Subcutaneous abdominal adipose tissue (tissue), 5 donors: Measurements from ENCODE around the gene CNTFR.

Source experiments
- H3K27ac ChIP-seq: one replicate; pipeline ENCODE4 v1.7.0; 2013; ENCODE audit warnings: low read depth, mild to moderate bottlenecking, inconsistent platforms, low read length, moderate library complexity
- H3K27me3 ChIP-seq, 5 donors: one replicate each; pipeline ENCODE4 v1.7.0; 2013; ENCODE audit warnings: low read length in 5 of 5, inconsistent platforms in 1 of 5; ENCODE audit not compliant: control insufficient read depth in 5 of 5, insufficient read depth in 4 of 5
- H3K36me3 ChIP-seq, 5 donors: one replicate each; pipeline ENCODE4 v1.7.0; 2013; ENCODE audit warnings: low read length in 5 of 5; ENCODE audit not compliant: control insufficient read depth in 5 of 5, insufficient read depth in 5 of 5
- H3K4me1 ChIP-seq, 5 donors: one replicate each; pipeline ENCODE4 v1.7.0; 2013; ENCODE audit warnings: low read length in 5 of 5, mild to moderate bottlenecking in 3 of 5, moderate library complexity in 1 of 5; ENCODE audit not compliant: control insufficient read depth in 5 of 5, insufficient read depth in 5 of 5
- H3K4me3 ChIP-seq, 5 donors: one replicate each; pipeline ENCODE4 v1.7.0; 2013; ENCODE audit warnings: low read length in 5 of 5, low read depth in 1 of 5
- H3K9ac ChIP-seq, 5 donors: one replicate each; pipeline ENCODE4 v1.7.0; 2013; ENCODE audit warnings: low read length in 5 of 5, mild to moderate bottlenecking in 4 of 5, moderate library complexity in 3 of 5
- H3K9me3 ChIP-seq, 5 donors: one replicate each; pipeline ENCODE4 v1.7.0; 2013; ENCODE audit warnings: low read length in 5 of 5; ENCODE audit not compliant: control insufficient read depth in 5 of 5
- donor health status: healthy.
- donor health status: healthy.
- donor health status: healthy.
- donor health status: healthy.
- donor health status: healthy.

CNTFR gene

GRCh38 chr9:34578241-34579103, 11.1 kb downstream of the CNTFR start:
- Histone ChIP-seq H3K27me3 (peaks cover 0 to 27% (median 13%) of the 10 kb centered on the region in 5 donors), H3K4me3 (peak overlapping the region in 1 of 5 donors; percentile 40), H3K9ac (no peak overlapping the region), H3K27ac (no peak overlapping the region), H3K36me3 (peaks cover 0 to 16% (median 6%) of the 10 kb centered on the region in 5 donors), H3K4me1 (peaks cover 0 to 21% (median 9%) of the 10 kb centered on the region in 5 donors), H3K9me3 (no peaks in the 10 kb centered on the region)

- H3K9me3 ChIP-seq, result no peaks in the 10 kb centered on the region
- peaks cover 0 to 19% (median 14%) of the 10 kb centered on the region in 5 donors for H3K36me3 ChIP-seq
- H3K27me3 ChIP-seq, result peaks cover 0 to 28% (median 13%) of the 10 kb centered on the region in 5 donors
- no peak overlapping the region for H3K9ac ChIP-seq
- H3K27ac ChIP-seq, result no peak overlapping the region
- H3K4me3 ChIP-seq, result peak overlapping the region in 1 of 5 donors; percentile 40
- peaks cover 0 to 15% (median 9%) of the 10 kb centered on the region in 5 donors for H3K4me1 ChIP-seq
These were observed 11.9 kb downstream of the CNTFR start for GRCh38 chr9:34577400-34578240.

GRCh38 chr9:34576597-34577399, 12.7 kb downstream of the CNTFR start:
- Histone ChIP-seq H3K9ac (no peak overlapping the region), H3K36me3 (peaks cover 0 to 19% (median 14%) of the 10 kb centered on the region in 5 donors), H3K4me1 (peaks cover 0 to 19% (median 10%) of the 10 kb centered on the region in 5 donors), H3K27ac (no peak overlapping the region), H3K9me3 (no peaks in the 10 kb centered on the region), H3K27me3 (peaks cover 0 to 28% (median 13%) of the 10 kb centered on the region in 5 donors), H3K4me3 (no peak overlapping the region)

GRCh38 chr9:34575862-34576596, 13.5 kb downstream of the CNTFR start:
- Histone ChIP-seq H3K9me3 (no peaks in the 10 kb centered on the region), H3K27ac (no peak overlapping the region), H3K9ac (no peak overlapping the region), H3K4me3 (no peak overlapping the region), H3K36me3 (peaks cover 0 to 19% (median 14%) of the 10 kb centered on the region in 5 donors), H3K4me1 (peaks cover 0 to 27% (median 11%) of the 10 kb centered on the region in 5 donors), H3K27me3 (peaks cover 0 to 28% (median 13%) of the 10 kb centered on the region in 5 donors)

- Histone ChIP-seq H3K36me3 (peaks cover 0 to 15% (median 12%) of the 10 kb centered on the region in 5 donors), H3K4me3 (no peak overlapping the region), H3K27ac (no peak overlapping the region), H3K9me3 (no peaks in the 10 kb centered on the region), H3K27me3 (peaks cover 0 to 28% (median 13%) of the 10 kb centered on the region in 5 donors), H3K9ac (no peak overlapping the region), H3K4me1 (peaks cover under 1 to 32% (median 11%) of the 10 kb centered on the region in 5 donors)
These were observed 14.3 kb downstream of the CNTFR start for GRCh38 chr9:34575241-34575640.

GRCh38 chr9:34574571-34574970, 15.0 kb downstream of the CNTFR start:
- peaks cover 0 to 15% (median 12%) of the 10 kb centered on the region in 5 donors for H3K36me3 ChIP-seq
- H3K4me3 ChIP-seq, result no peak overlapping the region
- no peaks in the 10 kb centered on the region for H3K9me3 ChIP-seq
- no peak overlapping the region for H3K27ac ChIP-seq
- peaks cover 2 to 28% (median 11%) of the 10 kb centered on the region in 5 donors for H3K4me1 ChIP-seq
- peaks cover 0 to 21% (median 13%) of the 10 kb centered on the region in 5 donors for H3K27me3 ChIP-seq
- no peak overlapping the region for H3K9ac ChIP-seq

GRCh38 chr9:34573599-34574325, 15.8 kb downstream of the CNTFR start:
- peaks cover 0 to 18% (median 11%) of the 10 kb centered on the region in 5 donors for H3K27me3 ChIP-seq
- peaks cover 2 to 25% (median 10%) of the 10 kb centered on the region in 5 donors for H3K4me1 ChIP-seq

GRCh38 chr9:34572628-34573027, 16.9 kb downstream of the CNTFR start:
- H3K9ac ChIP-seq, result no peak overlapping the region
- H3K9me3 ChIP-seq, result no peaks in the 10 kb centered on the region
- H3K27me3 ChIP-seq, result peaks cover 0 to 11% (median 5%) of the 10 kb centered on the region in 5 donors

More at GRCh38 chr9:34573599-34574325, 15.8 kb downstream of the CNTFR start:
- H3K9ac ChIP-seq, result no peak overlapping the region
- no peak overlapping the region for H3K4me3 ChIP-seq
- H3K9me3 ChIP-seq, result no peaks in the 10 kb centered on the region
- no peak overlapping the region for H3K27ac ChIP-seq
- H3K36me3 ChIP-seq, result peaks cover 0 to 15% (median 12%) of the 10 kb centered on the region in 5 donors

More at GRCh38 chr9:34572628-34573027, 16.9 kb downstream of the CNTFR start:
- peaks cover 0 to 26% (median 19%) of the 10 kb centered on the region in 5 donors for H3K36me3 ChIP-seq
- no peak overlapping the region for H3K4me3 ChIP-seq
- H3K27ac ChIP-seq, result no peak overlapping the region
- peaks cover 0 to 19% (median 6%) of the 10 kb centered on the region in 5 donors for H3K4me1 ChIP-seq
